Tibial nerve (tissue), 4 donors: ENCODE results near the gene PDE4A.

Experiments used
- EP300 ChIP-seq, 2 donors: sonication (generic); formaldehyde crosslinking; IDR thresholded peaks; one replicate each; pipeline ENCODE4 v1.6.1; 2017; ENCODE audit warnings: antibody characterized with exemption in 2 of 2, mild to moderate bottlenecking in 1 of 2
- POLR2A ChIP-seq, 2 donors: fragments of 450-650 bp; IDR thresholded peaks; one replicate each; pipeline ENCODE4 v1.6.1; 2017; ENCODE audit warnings: antibody characterized with exemption in 2 of 2, mild to moderate bottlenecking in 2 of 2, moderate library complexity in 2 of 2
- TF ChIP-seq, protein P1 (sequence below), 5 experiments: fragments of 200-600 bp in 3 of 5; fragments of 450-650 bp in 2 of 5; sonication (generic) in 3 of 5; IDR thresholded peaks; one replicate each; pipeline ENCODE4 v1.5.1; 2016 to 2019; ENCODE audit warnings: antibody characterized with exemption in 5 of 5, mild to moderate bottlenecking in 3 of 5, moderate library complexity in 2 of 5

DNA sequence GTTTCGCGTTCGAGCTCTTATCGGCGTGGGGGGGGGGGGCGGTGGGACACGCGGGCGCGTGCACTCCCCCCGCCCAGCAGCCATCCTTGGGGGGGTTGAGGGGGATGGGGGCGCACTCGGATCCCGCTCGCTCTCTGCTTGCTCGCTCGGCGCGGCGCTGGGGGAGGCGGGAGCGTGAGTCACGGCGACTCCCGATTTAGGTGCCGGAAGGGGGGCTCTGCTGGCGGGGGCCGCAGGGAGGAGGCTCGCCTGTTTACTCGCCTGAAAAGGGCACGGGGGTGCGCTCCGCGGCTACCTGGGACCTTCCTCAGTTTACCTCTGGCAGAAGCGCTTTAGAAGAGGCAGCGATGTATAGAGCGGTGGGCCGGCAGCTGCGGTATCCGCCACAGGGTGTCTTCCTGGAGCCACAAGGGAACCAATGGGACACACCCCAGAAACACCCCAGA, 1.1 kb upstream of the PDE4A start:
- TF ChIP-seq, protein P1, sequence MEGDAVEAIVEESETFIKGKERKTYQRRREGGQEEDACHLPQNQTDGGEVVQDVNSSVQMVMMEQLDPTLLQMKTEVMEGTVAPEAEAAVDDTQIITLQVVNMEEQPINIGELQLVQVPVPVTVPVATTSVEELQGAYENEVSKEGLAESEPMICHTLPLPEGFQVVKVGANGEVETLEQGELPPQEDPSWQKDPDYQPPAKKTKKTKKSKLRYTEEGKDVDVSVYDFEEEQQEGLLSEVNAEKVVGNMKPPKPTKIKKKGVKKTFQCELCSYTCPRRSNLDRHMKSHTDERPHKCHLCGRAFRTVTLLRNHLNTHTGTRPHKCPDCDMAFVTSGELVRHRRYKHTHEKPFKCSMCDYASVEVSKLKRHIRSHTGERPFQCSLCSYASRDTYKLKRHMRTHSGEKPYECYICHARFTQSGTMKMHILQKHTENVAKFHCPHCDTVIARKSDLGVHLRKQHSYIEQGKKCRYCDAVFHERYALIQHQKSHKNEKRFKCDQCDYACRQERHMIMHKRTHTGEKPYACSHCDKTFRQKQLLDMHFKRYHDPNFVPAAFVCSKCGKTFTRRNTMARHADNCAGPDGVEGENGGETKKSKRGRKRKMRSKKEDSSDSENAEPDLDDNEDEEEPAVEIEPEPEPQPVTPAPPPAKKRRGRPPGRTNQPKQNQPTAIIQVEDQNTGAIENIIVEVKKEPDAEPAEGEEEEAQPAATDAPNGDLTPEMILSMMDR (IDR thresholded peaks at IDR 0.05) = no peak
- no peak for TF ChIP-seq EP300 (IDR thresholded peaks at IDR 0.05)
- no peak for TF ChIP-seq POLR2A (IDR thresholded peaks at IDR 0.05)
